HG02885 (cell line): ENCODE results near the gene PTPRM.

Source experiments
- ATAC-seq: cut with Tn5 transposase; IDR thresholded peaks from one replicate; pipeline ENCODE4 v1.9.1; 2021; ENCODE audit warnings: mild to moderate bottlenecking; ENCODE audit not compliant: unreplicated experiment, poor library complexity

Gene PTPRM

DNA sequence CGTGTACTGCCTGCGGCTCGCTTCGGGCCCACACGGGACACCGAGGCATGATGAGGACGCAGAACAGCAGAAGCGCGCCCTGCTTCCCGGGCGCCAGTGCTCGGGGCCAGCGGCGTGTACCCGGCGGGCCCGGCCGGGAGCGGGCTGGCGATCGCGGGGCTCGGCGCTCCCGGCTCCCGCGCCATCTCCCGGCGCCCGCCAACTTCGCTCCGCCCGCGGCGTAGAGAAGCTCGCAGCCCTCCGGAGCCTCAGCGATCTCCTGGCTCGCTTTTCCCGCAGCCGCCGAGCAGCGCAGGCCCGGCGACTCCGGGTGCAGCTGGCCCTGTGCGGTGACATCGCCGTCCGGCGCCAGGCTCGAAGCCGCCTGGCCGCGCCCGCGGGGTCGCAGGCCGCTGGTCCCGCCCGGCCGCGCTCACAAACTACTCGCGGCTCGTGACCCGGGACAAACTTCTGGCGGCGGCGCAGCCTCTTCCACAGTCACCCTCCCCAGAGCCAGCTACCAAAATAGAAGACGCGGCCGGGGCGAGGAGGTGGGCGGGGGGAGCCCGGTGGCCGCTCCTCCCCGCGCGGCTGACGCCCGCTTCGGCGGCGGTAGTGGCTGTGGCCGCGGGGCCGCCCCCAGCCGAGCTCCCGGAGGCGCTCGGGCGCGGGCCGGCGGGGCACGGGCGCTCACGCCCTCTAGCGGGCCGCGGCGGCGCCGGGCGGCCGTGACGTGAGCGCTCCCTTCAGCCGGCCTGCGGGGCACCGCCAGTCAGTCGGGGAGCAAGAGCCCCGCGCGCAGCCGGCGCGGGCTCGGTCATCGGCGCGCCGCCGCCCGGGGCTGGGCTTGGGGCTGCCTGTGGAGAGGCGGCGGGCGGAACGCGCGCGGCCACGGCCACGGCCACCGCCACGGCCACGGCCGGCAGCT is at the start of gene PTPRM:
TSS of gene PTPRM (plus strand) at position 750 of the 907 bp plus-strand sequence. CDS start 503 bp downstream, outside the sequence.
- peak; percentile 96 for ATAC-seq

DNA sequence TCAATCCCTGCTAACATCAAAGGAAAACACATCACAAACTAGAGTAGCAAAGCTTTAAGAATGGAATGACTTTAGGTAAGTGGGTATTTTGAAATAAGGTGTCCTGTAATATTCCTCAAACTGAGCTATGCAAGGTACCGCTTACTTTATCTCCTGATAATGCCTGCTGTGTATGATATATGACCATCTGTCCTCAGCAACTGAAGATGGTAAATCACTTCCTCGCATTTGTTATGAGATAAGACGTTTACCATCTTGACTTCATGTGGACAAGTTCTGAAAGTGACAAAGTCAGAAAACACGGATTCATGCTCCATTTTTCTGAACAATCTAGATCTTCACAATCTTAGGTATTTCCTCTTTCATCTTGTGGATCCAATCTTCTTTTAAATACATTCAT is 49.3 kb upstream of the PTPRM start:
- ATAC-seq: no peak

DNA sequence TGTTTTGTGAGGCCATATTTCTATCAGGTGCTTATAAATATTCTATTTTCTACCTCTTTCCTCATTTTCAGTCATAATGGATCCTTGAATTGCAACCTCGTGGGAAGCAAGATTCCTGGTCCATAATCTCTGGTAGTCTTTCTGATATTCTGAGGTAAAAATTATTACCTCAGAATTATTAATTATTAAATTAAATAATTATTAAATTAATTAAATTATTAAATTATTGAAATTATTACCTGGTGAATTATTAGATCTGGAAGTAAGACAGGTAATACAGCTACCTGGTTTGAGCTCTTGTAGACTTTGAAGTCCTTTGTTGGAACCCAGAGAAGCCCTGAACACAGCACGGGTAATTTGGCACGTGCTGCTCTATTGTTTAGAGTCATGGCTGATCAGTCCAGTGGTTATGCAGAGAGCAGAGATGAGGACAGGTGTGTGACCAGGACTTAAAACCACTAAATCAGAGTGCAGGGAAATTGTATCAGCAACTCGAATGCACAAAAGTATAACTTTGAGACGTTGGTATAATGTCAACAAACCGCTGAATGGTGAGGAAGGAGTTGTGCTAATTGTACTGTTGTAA is 46.8 kb upstream of the PTPRM start:
- no peak for ATAC-seq

DNA sequence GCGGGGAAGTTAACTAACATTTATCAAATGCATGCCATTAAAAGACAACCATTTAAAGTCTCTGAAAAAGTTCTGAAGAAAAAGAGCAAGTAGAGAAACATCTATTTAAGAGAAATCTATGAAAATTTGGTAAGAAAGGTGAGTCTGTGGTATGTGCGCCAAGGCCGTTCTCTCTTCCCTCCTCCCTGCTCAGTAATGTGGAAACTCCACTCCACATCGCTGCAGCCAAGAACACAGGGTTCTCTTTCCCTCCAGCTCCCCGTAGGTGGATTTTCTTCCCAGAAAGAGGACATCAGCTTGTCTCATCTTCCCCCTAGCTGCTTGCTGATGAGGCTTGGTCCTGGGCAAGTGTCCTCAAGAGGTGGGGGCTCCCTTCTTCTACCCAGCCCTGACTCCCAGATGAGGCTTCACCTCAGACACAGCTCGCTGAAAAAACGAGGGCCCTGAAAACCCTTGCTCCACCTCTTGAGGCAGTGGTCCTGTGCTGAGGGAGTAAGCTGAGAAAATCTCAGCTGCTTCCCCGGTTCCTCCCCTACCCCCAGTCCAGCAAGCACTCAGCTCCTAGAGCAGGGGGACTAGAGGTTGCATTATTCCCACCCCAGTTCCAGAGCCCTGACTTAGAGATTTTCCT is 45.8 kb upstream of the PTPRM start:
- no peak for ATAC-seq

DNA sequence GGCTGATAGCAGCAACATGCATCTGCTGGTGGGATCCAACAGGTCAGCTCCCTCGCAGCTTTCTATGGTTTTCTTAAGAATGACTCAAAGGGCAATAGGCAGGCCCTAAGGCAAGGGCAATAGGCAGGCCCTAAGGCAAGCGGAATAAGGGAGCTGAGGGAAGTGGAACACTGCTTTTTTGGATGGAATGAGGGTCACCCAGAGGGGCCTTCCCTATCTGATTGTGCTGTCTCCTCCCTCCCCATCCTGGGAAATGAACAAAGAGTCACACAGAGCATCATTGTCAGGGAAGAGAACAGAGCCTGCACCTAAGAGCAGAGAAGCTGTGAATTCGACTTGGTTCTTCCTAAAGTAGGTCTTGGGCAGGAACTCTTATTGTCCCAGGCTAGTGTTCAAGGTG is 43.3 kb upstream of the PTPRM start:
- no peak for ATAC-seq

DNA sequence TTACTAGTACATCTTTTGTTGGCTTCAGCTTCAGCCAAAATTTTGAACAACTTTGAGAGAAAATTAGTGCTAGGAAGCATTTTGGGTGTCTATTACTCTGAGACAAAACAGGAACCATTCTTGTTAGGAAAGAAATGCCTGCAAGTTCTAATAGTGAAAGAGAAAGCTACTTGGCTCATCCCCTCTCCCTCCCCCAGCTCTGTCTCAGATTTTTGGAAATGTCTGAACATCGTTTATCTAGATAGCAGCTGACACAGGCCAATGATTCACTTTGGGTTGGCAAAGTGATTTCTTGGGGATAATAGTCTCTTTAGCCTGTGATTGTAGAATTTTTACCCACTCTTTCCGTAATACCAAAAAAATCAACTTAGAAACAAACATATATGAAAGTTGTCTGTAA is 42.3 kb upstream of the PTPRM start:
- ATAC-seq: no peak

DNA sequence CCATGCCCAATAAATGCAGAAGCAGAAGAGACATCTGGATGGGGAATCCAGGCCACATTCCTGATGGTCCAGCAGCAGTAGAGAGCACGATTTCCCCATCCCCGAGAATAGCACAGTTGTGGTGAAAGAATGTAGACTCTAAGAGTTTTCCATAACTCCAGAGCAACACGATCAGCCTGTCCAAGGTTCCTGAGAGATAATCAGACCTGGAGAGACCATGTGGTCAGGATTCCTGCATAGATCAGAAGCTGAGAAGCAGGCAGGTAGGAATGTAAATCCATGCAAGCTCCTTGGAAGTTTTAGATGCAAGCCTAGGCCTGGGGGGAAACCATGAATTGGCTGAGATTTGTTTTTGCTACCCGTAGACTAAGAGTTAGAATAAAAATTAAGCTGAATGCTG is 34.2 kb upstream of the PTPRM start:
- ATAC-seq: no peak

DNA sequence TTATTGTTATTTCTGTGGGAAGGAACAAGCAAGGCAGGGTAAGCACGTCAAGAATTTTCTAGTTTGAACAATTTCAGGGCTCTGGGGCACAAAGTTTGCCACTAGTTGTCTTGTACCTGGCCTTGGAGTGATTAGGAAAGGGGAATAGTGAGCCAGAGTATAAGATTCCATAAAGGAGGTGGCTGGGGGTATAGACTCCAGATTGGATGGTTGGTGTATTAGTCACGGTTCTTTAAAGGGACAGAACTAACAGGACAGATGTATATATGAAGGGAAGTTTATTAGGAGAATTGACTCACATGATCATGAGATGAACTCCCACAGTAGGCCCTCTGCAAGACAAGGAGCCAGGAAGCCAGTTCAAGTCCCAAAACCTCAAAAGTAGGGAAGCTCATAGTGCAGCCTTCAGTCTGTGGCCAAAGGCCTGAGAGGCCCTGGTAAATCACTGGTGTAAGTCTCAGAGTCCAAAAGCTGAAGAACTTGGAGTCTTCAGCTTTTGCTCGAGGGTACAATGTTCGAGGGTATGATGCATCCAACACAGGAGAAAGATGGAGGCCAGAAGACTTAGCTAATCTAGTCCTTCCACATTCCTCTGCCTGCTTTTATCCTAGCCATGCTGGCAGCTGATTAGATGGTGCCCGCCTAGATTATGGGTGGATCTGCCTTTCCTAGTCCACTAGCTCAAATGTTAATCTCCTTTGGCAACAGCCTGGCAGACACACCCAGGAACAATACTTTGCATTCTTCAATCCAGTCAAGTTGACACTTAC is 31.5 kb upstream of the PTPRM start:
- ATAC-seq: no peak

DNA sequence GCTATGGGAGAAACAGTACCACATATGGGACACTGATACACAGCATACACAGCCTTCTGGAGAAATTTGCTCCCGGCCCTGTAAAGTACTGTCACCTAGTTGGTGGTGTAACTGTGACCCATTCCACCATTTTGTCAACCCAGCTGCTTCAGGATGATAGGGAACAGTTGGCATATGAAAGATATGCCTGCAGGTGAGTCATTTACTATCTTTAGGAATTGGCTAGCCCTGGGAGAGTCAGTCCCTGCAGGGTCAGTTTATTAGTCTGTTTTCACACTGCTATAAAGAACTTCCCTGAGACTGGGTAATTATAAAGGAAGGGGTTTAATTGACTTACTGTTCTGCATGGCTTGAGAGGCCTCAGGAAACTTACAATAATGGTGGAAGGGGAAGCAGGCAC is 30.0 kb upstream of the PTPRM start:
- no peak for ATAC-seq

DNA sequence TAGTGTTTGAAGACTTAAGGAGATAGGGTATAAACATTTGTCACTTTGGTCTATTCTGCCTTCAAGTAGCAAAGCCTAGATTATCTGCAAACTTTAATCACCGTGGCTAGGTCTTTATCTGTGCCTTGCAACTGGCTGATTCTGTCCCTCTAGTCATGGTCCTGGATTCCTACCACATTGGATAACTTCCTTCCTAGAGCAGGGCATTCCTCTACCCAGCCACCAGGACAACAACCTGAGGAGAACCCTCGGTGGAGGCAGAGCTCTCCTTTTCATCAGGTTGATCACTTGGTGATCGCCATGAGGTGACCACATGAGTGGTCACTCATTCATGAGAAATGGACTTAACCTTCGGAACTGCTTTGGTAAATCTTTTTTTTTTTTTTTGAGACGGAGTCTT is 25.3 kb upstream of the PTPRM start:
- ATAC-seq: no peak

DNA sequence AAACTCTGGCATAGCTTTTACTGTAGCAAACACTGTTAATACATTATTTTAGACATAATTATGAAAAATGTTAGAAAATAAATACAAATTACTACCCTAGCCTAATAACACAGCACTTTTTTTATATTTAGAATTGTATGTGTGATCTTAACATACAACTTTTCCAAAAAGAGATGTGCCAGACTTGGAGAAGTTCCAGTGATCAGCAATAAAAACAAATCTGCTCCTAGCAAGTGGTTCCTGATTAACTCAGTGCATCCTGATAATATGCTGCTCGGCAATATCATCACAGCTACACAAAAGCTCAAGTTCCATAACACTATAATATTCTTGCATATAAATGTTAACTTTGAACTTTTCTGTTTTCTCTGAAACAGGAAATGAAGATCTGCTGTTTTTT is 22.4 kb upstream of the PTPRM start:
- no peak for ATAC-seq

DNA sequence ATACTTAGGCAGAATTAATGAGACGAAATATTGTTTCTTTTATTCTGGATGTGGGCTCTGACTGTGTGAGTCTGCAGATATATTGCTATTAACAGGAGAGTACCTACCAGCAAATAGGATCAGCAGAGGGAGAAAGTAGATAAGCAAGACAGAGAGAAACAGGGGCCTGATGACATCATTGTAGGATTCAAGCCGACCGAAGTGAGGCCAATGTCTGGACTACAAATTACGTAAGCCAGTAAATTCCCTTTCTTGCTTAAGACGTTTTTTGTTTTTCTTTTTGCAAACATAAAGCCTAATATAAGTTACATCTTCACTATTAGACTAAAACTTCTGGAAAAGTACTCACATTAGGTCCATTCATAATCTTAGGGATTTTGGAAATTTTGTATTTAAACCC is 21.4 kb upstream of the PTPRM start:
- ATAC-seq: no peak

DNA sequence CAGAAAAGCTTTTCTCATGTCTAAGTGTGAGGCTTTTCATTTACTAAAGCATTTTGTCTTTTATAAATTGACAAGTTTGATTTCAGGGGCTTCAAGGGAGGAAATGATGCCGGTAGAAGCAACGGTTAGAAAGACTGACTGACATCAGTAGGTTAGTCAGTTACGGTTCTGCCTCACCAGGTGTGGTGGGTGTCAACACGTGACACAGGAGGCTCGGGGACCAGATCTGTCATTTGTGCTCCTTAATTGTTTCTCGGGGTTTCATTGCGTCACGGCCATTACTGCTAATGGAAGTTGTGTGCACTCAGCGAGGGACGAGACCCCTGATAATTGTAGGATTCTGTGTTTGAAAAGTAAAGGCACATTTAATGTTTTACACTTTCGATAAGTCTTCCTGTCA is 18.9 kb upstream of the PTPRM start:
- ATAC-seq: no peak

DNA sequence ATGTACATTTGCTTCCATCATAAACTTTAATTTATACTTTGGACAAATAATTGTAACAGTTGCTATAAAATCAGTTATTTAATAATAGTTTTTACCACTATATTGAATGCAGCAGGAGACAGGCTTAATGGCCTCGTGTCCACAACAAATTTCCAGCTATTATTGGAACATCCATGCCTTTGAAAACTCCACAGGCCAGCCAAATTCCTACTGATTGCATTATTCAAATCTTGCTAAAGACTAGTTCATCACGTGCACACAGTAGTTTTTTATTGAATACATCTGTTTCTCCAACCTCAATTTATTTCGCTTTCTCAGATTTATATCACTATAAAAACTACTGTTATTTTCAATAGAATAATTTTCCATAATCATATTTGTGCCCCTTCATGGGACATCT is 18.4 kb upstream of the PTPRM start:
- ATAC-seq: no peak

DNA sequence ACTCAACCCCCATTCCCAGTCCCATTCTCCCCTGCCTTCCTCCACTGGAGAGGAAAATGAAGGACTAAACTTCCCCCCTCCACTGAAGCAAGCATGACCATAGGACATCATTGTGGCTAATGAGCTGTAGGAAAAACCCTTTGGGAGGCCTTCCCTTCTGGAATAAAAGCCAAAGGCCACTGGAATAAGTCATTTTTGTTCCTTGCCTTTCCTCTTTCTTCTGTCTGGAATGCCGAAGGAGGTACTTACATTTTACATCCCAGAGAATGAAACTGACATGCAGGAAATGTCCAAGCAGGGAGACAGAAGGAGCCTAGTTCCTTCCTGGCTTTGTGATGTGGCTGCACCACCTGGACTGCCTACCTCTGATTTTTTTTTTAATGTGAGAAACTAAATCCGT is 9.1 kb upstream of the PTPRM start:
- no peak for ATAC-seq

DNA sequence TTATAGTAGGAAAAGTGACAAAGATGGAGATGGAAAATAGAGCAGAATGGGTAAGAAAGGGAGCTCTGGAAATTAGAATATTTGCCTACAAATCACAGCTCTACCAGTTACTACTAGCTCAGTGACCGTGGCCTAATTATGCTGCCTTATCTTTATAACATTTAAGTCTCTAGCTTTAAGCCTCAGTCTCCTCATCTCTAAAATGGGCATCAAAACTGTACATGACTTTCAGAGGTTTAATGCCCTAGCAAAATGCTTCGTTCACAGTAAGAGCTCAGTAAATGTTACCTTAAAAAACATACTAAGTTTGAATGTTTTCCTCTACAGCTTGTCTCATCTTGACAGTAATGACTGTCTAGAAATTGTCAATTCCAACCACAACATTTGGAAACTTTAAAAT is 8.3 kb upstream of the PTPRM start:
- ATAC-seq: no peak

DNA sequence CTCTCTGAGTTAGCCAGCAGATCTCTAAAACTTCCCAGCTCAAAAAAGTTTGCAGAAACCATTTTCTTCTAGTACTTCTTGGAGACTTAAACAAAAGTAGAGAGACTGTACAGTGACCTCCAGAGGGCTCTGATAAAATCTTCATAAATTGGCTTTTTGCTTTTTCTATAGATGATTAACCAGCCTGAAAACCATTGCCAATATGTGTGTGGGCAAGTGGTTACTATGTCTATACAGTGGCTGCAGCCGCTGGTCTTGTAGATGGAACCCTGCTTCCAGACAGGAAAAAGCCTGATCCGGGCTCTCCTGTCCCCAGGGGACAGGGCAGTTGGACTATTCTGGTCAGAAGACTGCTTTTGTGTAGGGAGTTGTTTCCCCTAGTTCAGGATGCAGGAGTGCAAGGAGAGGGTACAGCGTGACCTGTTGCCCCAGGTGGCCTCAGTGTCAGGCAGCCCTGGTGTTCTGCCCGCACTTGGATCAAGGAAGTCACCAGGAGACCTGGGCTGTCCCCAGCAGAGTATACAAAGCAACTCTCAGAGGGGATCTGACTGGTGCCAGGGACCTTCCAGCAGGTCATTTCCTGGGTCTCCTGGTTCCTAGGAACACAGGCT is 7.3 kb upstream of the PTPRM start:
- ATAC-seq: no peak

DNA sequence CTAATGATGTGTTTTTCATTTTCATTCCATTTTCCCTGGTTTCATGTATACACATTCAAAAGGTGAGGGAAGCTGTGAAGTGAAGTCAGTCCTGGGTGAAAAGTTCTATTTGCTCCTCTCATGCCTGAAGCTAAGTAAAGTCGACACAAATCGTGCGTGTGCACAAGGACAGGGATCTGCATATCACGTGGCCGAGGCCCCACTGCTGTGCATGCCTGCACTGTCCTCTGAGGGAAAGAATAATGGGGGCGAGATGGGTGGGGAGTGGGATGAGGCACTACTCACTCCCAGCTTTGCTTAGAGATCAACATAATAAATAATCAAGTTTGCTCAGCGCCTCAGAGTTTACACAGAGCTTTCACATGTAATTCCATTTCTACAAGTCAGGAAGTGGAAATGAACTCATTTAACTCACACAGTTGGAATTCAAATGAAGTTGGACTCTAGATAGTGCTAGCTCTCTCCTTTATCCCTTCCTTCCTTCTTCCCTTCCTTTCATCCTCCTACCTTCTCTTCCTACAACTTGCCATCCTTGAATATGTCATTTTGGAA is 5.1 kb upstream of the PTPRM start:
- no peak for ATAC-seq

DNA sequence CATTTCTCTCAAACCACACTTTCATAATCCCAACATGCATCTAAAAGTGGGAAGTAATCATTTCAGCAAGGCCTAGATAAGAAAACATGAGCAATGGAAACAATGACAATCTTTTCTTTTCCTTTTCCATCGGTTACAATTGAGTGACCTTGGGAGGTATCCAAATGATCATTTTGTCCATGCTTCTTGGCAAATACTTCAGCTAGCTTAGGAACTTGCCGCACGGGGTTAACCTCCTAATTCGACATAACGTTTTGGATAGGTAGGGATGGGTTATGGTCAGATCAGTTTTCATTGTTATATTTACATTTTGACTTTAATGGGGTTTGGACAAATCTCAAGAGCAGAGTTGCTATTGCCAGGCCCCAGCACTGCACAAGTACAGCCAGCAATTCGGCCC is 4.6 kb upstream of the PTPRM start:
- ATAC-seq: no peak

DNA sequence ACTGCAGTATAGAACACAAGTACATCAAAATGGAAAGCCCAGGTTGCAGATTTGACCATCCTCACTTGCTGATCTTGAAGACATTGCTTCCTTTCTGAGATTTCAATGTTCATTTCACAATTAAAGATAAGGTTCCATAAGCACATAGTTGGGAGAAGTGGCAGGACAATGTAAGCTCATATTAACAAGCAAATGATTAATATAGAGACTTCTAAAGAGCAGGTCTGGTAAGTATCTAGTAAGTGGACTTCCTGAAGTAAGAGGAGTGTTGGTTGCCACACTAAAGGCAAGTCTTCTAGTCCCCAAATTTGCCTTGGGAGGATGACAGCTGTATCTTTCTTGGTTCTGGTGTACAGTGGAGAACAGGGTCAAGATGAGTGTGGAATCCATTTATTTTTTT is 1.4 kb upstream of the PTPRM start:
- no peak for ATAC-seq
